GM18511 (cell line): Measurements from ENCODE around the gene CCDC57.

ENCODE experiments used
- ATAC-seq: cut with Tn5 transposase; IDR thresholded peaks from one replicate; pipeline ENCODE4 v1.9.1; 2021; ENCODE audit warnings: mild to moderate bottlenecking, moderate library complexity; ENCODE audit not compliant: unreplicated experiment

CCDC57 gene

GRCh38 chr17:82097919-82098168 is 114.8 kb downstream of the CCDC57 start:
- no peak for ATAC-seq

GRCh38 chr17:82097184-82097918 is 115.3 kb downstream of the CCDC57 start:
- peak; percentile 9 for ATAC-seq

GRCh38 chr17:82096709-82097183 is 115.9 kb downstream of the CCDC57 start:
- ATAC-seq = no peak

DNA sequence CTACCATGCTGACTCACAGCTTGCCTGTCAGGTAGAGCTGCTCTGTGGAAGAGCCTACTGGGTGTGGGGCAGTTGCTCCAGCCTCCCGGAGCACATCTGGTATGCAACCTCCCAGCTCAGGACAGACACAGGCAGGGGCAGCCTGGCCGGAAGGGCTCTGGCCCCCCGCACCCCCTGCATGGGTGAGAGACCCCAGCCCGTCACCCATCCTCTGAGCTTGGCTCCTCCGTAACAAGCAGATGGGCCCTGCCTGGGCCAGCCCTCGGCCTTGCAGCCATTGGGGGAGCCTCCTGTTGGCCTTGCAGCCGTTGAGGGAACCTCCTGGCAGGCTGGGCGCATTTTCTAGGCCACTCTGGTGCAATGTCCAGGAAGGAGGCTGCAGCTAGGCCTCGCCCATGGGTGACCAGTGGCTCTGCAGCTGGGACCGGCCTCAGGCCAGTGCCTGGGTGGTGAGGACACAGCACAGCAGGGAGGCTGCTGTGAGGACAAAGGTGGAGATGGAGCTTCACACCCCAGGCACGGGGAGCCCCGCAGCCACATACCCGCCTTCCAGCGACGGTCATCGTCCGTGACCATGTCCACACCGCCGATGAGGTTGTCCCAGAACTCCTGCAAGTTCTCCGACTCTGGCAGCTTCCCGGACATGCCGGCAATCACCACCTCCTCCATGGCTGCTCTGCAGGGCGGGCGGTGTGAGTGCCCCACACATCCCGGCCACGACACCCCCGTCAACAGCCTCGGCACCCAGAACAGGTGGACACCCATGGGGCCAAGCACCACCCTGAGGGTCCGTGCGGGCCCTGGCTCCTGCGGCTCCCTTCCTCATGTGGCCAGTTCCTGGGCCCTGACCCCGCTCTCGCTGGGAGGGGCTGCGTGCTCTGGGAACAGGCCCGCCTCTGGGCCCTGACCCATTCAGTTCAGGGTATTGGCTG is 116.6 kb downstream of the CCDC57 start:
- ATAC-seq = no peak

DNA sequence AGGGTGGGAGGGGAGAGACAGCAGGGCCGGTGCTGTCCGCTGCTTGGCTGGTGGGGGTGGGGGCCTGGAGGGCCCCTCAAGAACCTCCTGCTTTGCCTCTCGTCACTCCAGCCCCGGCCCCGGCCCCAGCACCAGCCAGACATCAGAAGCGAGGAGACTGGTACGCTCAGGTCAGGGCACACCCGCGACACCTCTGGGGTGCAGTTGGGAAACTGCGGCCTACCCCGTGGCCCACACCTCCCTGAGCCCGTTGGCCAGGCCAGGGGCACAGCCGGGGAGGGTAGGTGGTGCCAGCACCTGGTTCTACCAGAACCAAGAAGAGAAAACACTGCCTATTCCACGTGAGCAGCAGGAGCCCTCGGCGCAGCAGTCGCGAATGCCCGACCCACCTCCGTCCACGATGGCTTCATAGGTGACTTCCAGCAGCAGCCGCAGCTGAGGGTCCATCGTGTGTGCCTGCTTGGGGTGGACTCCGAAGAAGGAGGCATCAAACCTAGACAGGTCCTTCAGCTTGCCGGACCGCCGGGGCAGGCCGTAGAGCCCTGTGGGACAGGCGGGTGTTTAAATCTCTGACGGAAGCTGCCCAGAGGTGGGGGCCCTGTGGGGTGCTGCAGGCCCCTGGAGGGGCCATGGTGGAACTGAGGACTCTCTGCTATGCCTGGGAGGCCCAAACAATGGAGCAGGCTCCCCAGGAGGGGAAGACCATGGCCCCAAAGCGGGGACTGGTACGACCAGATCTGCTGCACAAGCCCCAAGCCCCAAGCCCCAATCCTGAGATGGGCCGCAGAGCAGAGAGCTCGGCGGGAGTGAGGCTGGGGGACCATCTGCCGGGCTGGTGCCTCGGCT is 117.5 kb downstream of the CCDC57 start:
- ATAC-seq = no peak

GRCh38 chr17:82092995-82093751 is 119.5 kb downstream of the CCDC57 start:
- ATAC-seq = no peak

GRCh38 chr17:82092628-82092994 is 120.0 kb downstream of the CCDC57 start:
- ATAC-seq = no peak

- no peak for ATAC-seq
These were observed 120.5 kb downstream of the CCDC57 start for GRCh38 chr17:82092094-82092586.

GRCh38 chr17:82091264-82092066 is 121.2 kb downstream of the CCDC57 start:
- no peak for ATAC-seq

DNA sequence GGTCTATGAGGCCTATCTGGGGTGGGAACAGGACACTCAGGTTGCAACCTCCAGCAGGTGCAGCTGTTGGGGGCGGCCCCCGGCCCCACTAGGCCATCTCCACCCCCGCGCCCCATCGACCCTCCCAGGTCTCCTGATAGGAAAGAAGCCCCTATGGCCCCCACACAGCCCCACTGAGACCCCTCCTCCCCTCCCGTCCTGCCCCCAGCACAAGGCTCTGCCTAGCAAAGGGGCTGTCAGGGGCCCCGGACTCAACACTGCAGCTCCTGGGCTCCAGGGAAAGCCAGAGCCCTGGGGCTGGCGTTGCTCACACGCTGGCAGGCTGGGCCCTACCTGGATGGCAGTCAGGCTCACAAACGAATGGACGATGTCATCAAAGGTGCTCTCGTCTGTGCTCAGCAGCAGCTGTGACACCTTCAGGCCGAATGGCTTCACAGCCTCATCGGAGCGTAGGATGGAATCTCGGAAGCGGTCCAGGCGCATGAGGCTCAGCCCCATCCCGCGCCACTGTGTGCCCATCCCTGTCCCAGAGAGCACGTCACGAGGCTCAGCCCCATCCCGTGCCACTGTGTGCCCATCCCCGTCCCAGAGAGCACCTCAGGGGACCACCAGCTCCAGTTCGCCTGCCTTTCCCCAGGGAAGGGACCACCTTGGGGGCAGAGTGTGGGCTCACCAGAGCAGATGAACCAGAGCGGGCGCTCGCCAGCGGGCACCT is 121.9 kb downstream of the CCDC57 start:
- ATAC-seq = no peak

- ATAC-seq = no peak
These were observed 122.7 kb downstream of the CCDC57 start for GRCh38 chr17:82089723-82090548.

- ATAC-seq = no peak
These were observed 123.6 kb downstream of the CCDC57 start for GRCh38 chr17:82088838-82089722.

GRCh38 chr17:82087961-82088837 is 124.4 kb downstream of the CCDC57 start:
- no peak for ATAC-seq

GRCh38 chr17:82086941-82087906 is 125.4 kb downstream of the CCDC57 start:
- ATAC-seq = no peak
